Measurements from ENCODE around the gene HSPE1. TPM values are rescaled to one million over a fixed set of nuclear protein-coding genes. Genes with fewer than 3 reads are reported as not detected.
"Not testable (repeated sequence)": the region's sequence is repeated elsewhere in the genome, so short reads cannot be mapped to it uniquely, and the experiment has no call there.

HSPE1 gene
- total RNA-seq = 80.4 TPM

GRCh38 chr2:197499594-197500502 is at the start of gene HSPE1, which contains the start of gene HSPD1:
Gene HSPE1, plus strand, starts transcription at chr2:197500379. Its CDS starts 58 bp downstream, at chr2:197500437.
Gene HSPD1, minus strand, starts transcription at chr2:197499840. Its CDS starts 992 bp downstream, at chr2:197498848.
- Histone ChIP-seq H3K27me3 (ENCODE audit: control insufficient read depth in 3 of 3, insufficient read depth in 3 of 3, low read length in 3 of 3) (no peaks in the 10 kb centered on the region), H3K4me1 (ENCODE audit: control insufficient read depth in 3 of 3, insufficient read depth in 3 of 3, low read length in 3 of 3) (peaks cover 31 to 47% (median 35%) of the 10 kb centered on the region in 3 donors), H3K9me3 (ENCODE audit: control insufficient read depth in 3 of 3, low read length in 3 of 3) (no peaks in the 10 kb centered on the region), H3K36me3 (ENCODE audit: control insufficient read depth in 3 of 3, insufficient read depth in 3 of 3, low read length in 3 of 3) (peaks cover 24 to 41% (median 36%) of the 10 kb centered on the region in 3 donors), H3K4me3 (ENCODE audit: low read length in 3 of 3) (peak within 1 kb of the TSS; percentile 89 to 97 (median 90)), H3K9ac (ENCODE audit: low read depth in 1 of 3, low read length in 3 of 3) (peak within 1 kb of the TSS; percentile 94 to 97 (median 95)), H3K27ac (ENCODE audit: low read depth, low read length) (peak within 1 kb of the TSS; percentile 95)

GRCh38 chr2:197450465-197450864 is 49.7 kb upstream of the HSPE1 start:
- H3K9ac ChIP-seq (ENCODE audit: low read depth in 1 of 3, low read length in 3 of 3) = no peak overlapping the region
- no peak overlapping the region for H3K27ac ChIP-seq (ENCODE audit: low read depth, low read length)
- H3K9me3 ChIP-seq (ENCODE audit: control insufficient read depth in 3 of 3, low read length in 3 of 3) = no peaks in the 10 kb centered on the region
- peaks cover 12 to 16% (median 15%) of the 10 kb centered on the region in 3 donors for H3K4me1 ChIP-seq (ENCODE audit: control insufficient read depth in 3 of 3, insufficient read depth in 3 of 3, low read length in 3 of 3)
- H3K4me3 ChIP-seq (ENCODE audit: low read length in 3 of 3) = no peak overlapping the region
- H3K27me3 ChIP-seq (ENCODE audit: control insufficient read depth in 3 of 3, insufficient read depth in 3 of 3, low read length in 3 of 3) = no peaks in the 10 kb centered on the region
- H3K36me3 ChIP-seq (ENCODE audit: control insufficient read depth in 3 of 3, insufficient read depth in 3 of 3, low read length in 3 of 3) = peaks cover 0 to 2% (median 0%) of the 10 kb centered on the region in 3 donors

- not testable (repeated sequence) for H3K27me3 ChIP-seq (ENCODE audit: control insufficient read depth in 3 of 3, insufficient read depth in 3 of 3, low read length in 3 of 3); H3K36me3 ChIP-seq (ENCODE audit: control insufficient read depth in 3 of 3, insufficient read depth in 3 of 3, low read length in 3 of 3); H3K4me3 ChIP-seq (ENCODE audit: low read length in 3 of 3); H3K9me3 ChIP-seq (ENCODE audit: control insufficient read depth in 3 of 3, low read length in 3 of 3); H3K27ac ChIP-seq (ENCODE audit: low read depth, low read length); H3K9ac ChIP-seq (ENCODE audit: low read depth in 1 of 3, low read length in 3 of 3)
- peaks cover 12 to 16% (median 16%) of the 10 kb centered on the region in 3 donors for H3K4me1 ChIP-seq (ENCODE audit: control insufficient read depth in 3 of 3, insufficient read depth in 3 of 3, low read length in 3 of 3)
These were observed 49.2 kb upstream of the HSPE1 start for GRCh38 chr2:197450935-197451358.

- H3K36me3 ChIP-seq (ENCODE audit: control insufficient read depth in 3 of 3, insufficient read depth in 3 of 3, low read length in 3 of 3) = peaks cover 0 to 2% (median 0%) of the 10 kb centered on the region in 3 donors
- no peaks in the 10 kb centered on the region for H3K9me3 ChIP-seq (ENCODE audit: control insufficient read depth in 3 of 3, low read length in 3 of 3)
- H3K4me1 ChIP-seq (ENCODE audit: control insufficient read depth in 3 of 3, insufficient read depth in 3 of 3, low read length in 3 of 3) = peaks cover 12 to 16% (median 16%) of the 10 kb centered on the region in 3 donors
- no peaks in the 10 kb centered on the region for H3K27me3 ChIP-seq (ENCODE audit: control insufficient read depth in 3 of 3, insufficient read depth in 3 of 3, low read length in 3 of 3)
- peak overlapping the region; percentile 100 for H3K27ac ChIP-seq (ENCODE audit: low read depth, low read length)
- peak overlapping the region; percentile 79 to 92 (median 84) for H3K4me3 ChIP-seq (ENCODE audit: low read length in 3 of 3)
- H3K9ac ChIP-seq (ENCODE audit: low read depth in 1 of 3, low read length in 3 of 3) = peak overlapping the region; percentile 87 to 100 (median 98)
These were observed 47.4 kb upstream of the HSPE1 start for GRCh38 chr2:197452754-197453122.

GRCh38 chr2:197453123-197453913 is 46.9 kb upstream of the HSPE1 start, which contains the start of gene COQ10B:
Gene COQ10B, plus strand, starts transcription at chr2:197453552. Its CDS starts 9 bp downstream, at chr2:197453561.
- peaks cover 12 to 18% (median 16%) of the 10 kb centered on the region in 3 donors for H3K4me1 ChIP-seq (ENCODE audit: control insufficient read depth in 3 of 3, insufficient read depth in 3 of 3, low read length in 3 of 3)
- H3K9me3 ChIP-seq (ENCODE audit: control insufficient read depth in 3 of 3, low read length in 3 of 3) = no peaks in the 10 kb centered on the region
- peaks cover 0 to 2% (median 0%) of the 10 kb centered on the region in 3 donors for H3K36me3 ChIP-seq (ENCODE audit: control insufficient read depth in 3 of 3, insufficient read depth in 3 of 3, low read length in 3 of 3)
- H3K27me3 ChIP-seq (ENCODE audit: control insufficient read depth in 3 of 3, insufficient read depth in 3 of 3, low read length in 3 of 3) = no peaks in the 10 kb centered on the region
- peak within 1 kb of the TSS; percentile 100 for H3K9ac ChIP-seq (ENCODE audit: low read depth in 1 of 3, low read length in 3 of 3)
- peak within 1 kb of the TSS; percentile 98 to 99 (median 99) for H3K4me3 ChIP-seq (ENCODE audit: low read length in 3 of 3)
- peak within 1 kb of the TSS; percentile 100 for H3K27ac ChIP-seq (ENCODE audit: low read depth, low read length)

- Histone ChIP-seq H3K9me3 (ENCODE audit: control insufficient read depth in 3 of 3, low read length in 3 of 3) (no peaks in the 10 kb centered on the region), H3K4me1 (ENCODE audit: control insufficient read depth in 3 of 3, insufficient read depth in 3 of 3, low read length in 3 of 3) (peaks cover 12 to 19% (median 17%) of the 10 kb centered on the region in 3 donors), H3K27ac (ENCODE audit: low read depth, low read length) (peak overlapping the region; percentile 100), H3K4me3 (ENCODE audit: low read length in 3 of 3) (peak overlapping the region; percentile 98 to 99 (median 99)), H3K27me3 (ENCODE audit: control insufficient read depth in 3 of 3, insufficient read depth in 3 of 3, low read length in 3 of 3) (no peaks in the 10 kb centered on the region), H3K9ac (ENCODE audit: low read depth in 1 of 3, low read length in 3 of 3) (peak overlapping the region; percentile 100), H3K36me3 (ENCODE audit: control insufficient read depth in 3 of 3, insufficient read depth in 3 of 3, low read length in 3 of 3) (peaks cover 0 to 2% (median 0%) of the 10 kb centered on the region in 3 donors)
These were observed 46.2 kb upstream of the HSPE1 start for GRCh38 chr2:197453914-197454398.

GRCh38 chr2:197454923-197455322 is 45.3 kb upstream of the HSPE1 start:
- no peaks in the 10 kb centered on the region for H3K9me3 ChIP-seq (ENCODE audit: control insufficient read depth in 3 of 3, low read length in 3 of 3)
- peak overlapping the region; percentile 98 to 99 (median 99) for H3K4me3 ChIP-seq (ENCODE audit: low read length in 3 of 3)
- no peaks in the 10 kb centered on the region for H3K27me3 ChIP-seq (ENCODE audit: control insufficient read depth in 3 of 3, insufficient read depth in 3 of 3, low read length in 3 of 3)
- H3K36me3 ChIP-seq (ENCODE audit: control insufficient read depth in 3 of 3, insufficient read depth in 3 of 3, low read length in 3 of 3) = peaks cover 0 to 2% (median 0%) of the 10 kb centered on the region in 3 donors
- no peak overlapping the region for H3K27ac ChIP-seq (ENCODE audit: low read depth, low read length)
- H3K4me1 ChIP-seq (ENCODE audit: control insufficient read depth in 3 of 3, insufficient read depth in 3 of 3, low read length in 3 of 3) = peaks cover 12 to 21% (median 19%) of the 10 kb centered on the region in 3 donors
- peak overlapping the region in 2 of 3 donors; percentile 100 for H3K9ac ChIP-seq (ENCODE audit: low read depth in 1 of 3, low read length in 3 of 3)

- no peaks in the 10 kb centered on the region for H3K9me3 ChIP-seq (ENCODE audit: control insufficient read depth in 3 of 3, low read length in 3 of 3)
- H3K36me3 ChIP-seq (ENCODE audit: control insufficient read depth in 3 of 3, insufficient read depth in 3 of 3, low read length in 3 of 3) = peaks cover 0 to 2% (median 1%) of the 10 kb centered on the region in 3 donors
- no peaks in the 10 kb centered on the region for H3K27me3 ChIP-seq (ENCODE audit: control insufficient read depth in 3 of 3, insufficient read depth in 3 of 3, low read length in 3 of 3)
- no peak overlapping the region for H3K4me3 ChIP-seq (ENCODE audit: low read length in 3 of 3)
- H3K27ac ChIP-seq (ENCODE audit: low read depth, low read length) = no peak overlapping the region
- no peak overlapping the region for H3K9ac ChIP-seq (ENCODE audit: low read depth in 1 of 3, low read length in 3 of 3)
- H3K4me1 ChIP-seq (ENCODE audit: control insufficient read depth in 3 of 3, insufficient read depth in 3 of 3, low read length in 3 of 3) = peaks cover 12 to 21% (median 19%) of the 10 kb centered on the region in 3 donors
These were observed 44.8 kb upstream of the HSPE1 start for GRCh38 chr2:197455428-197455827.

GRCh38 chr2:197460649-197461048 is 39.5 kb upstream of the HSPE1 start:
- Histone ChIP-seq H3K27me3 (ENCODE audit: control insufficient read depth in 3 of 3, insufficient read depth in 3 of 3, low read length in 3 of 3) (no peaks in the 10 kb centered on the region), H3K27ac (ENCODE audit: low read depth, low read length) (no peak overlapping the region), H3K4me1 (ENCODE audit: control insufficient read depth in 3 of 3, insufficient read depth in 3 of 3, low read length in 3 of 3) (peaks cover 0 to 8% (median 7%) of the 10 kb centered on the region in 3 donors), H3K9ac (ENCODE audit: low read depth in 1 of 3, low read length in 3 of 3) (no peak overlapping the region), H3K4me3 (ENCODE audit: low read length in 3 of 3) (no peak overlapping the region), H3K9me3 (ENCODE audit: control insufficient read depth in 3 of 3, low read length in 3 of 3) (no peaks in the 10 kb centered on the region), H3K36me3 (ENCODE audit: control insufficient read depth in 3 of 3, insufficient read depth in 3 of 3, low read length in 3 of 3) (peaks cover 5 to 18% (median 10%) of the 10 kb centered on the region in 3 donors)
